GM12878 (cell line): Measurements from ENCODE around the gene NUMBL.

Source experiments
- POLR2A ChIP-seq: IDR thresholded peaks from 2 replicates; pipeline ENCODE4 v1.6.1; 2011; ENCODE audit warnings: low read depth, mild to moderate bottlenecking, low read length
- RCOR1 ChIP-seq: conservative IDR thresholded peaks from 2 replicates; pipeline ENCODE4 v1.6.1; 2012; ENCODE audit warnings: low read depth, low read length, improper control_type of control experiment
- TCF12 ChIP-seq: IDR thresholded peaks from 2 replicates; pipeline ENCODE4 v1.6.1; 2011; ENCODE audit warnings: low read depth, mild to moderate bottlenecking, low read length
- TF ChIP-seq, protein P1 (sequence below), 3 experiments: IDR thresholded peaks in 2 of 3; conservative IDR thresholded peaks in 1 of 3; 2 replicates each; pipeline ENCODE4 v1.5.1; 2011; ENCODE audit warnings: low read depth in 3 of 3, low read length in 3 of 3, mild to moderate bottlenecking in 3 of 3, control low read depth in 2 of 3, moderate library complexity in 2 of 3, inconsistent platforms in 1 of 3, mixed read lengths in 1 of 3; ENCODE audit not compliant: control insufficient read depth in 2 of 3, insufficient read depth in 1 of 3; ENCODE audit errors: extremely low read depth in 1 of 3
- TF ChIP-seq, protein P2 (sequence below): IDR thresholded peaks from 2 replicates; pipeline ENCODE4 v1.6.1; 2011; ENCODE audit warnings: borderline replicate concordance, low read depth, mild to moderate bottlenecking, moderate library complexity, mixed read lengths, low read length; ENCODE audit not compliant: insufficient read depth; ENCODE audit errors: extremely low read length
- TF ChIP-seq, protein P3 (sequence below): fragments of 150-350 bp; IDR thresholded peaks from 2 replicates; pipeline ENCODE4 v1.6.1; 2016; ENCODE audit warnings: low read depth, low read length
- TF ChIP-seq, protein P4 (sequence below): fragments of 450-650 bp; IDR thresholded peaks from 2 replicates; pipeline ENCODE4 v1.6.1; 2016; ENCODE audit warnings: mild to moderate bottlenecking, moderate library complexity, borderline replicate concordance
- TF ChIP-seq, protein P5 (sequence below): IDR thresholded peaks from 2 replicates; pipeline ENCODE4 v1.6.1; 2011; ENCODE audit warnings: low read depth, mild to moderate bottlenecking, low read length, moderate library complexity, borderline replicate concordance; ENCODE audit errors: extremely low read depth
- TF ChIP-seq, protein P6 (sequence below): IDR thresholded peaks from 2 replicates; pipeline ENCODE4 v1.6.1; 2012; ENCODE audit warnings: mild to moderate bottlenecking, low read depth, low read length

DNA sequence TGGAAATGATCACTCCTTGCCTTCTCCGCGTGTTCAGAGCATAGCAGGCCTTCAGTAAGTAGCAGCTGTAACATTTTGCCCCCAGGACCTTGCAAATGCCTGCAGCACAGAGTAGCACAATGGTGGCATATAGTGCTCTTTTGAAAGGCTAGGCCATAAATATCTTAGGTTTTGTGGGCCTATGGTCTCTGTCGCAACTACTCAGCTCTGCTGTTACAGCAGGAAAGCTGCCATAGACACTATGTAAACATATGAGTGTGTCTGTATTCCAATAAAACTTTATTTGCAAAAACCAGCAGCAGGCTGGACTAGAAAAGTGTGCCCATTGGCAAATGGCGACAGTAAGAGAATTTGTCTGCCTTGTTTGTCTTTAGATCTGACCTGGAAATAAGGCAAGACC lies 35.8 kb upstream of the NUMBL start:
- TF ChIP-seq POLR2A = no peak
- TF ChIP-seq, protein P1, sequence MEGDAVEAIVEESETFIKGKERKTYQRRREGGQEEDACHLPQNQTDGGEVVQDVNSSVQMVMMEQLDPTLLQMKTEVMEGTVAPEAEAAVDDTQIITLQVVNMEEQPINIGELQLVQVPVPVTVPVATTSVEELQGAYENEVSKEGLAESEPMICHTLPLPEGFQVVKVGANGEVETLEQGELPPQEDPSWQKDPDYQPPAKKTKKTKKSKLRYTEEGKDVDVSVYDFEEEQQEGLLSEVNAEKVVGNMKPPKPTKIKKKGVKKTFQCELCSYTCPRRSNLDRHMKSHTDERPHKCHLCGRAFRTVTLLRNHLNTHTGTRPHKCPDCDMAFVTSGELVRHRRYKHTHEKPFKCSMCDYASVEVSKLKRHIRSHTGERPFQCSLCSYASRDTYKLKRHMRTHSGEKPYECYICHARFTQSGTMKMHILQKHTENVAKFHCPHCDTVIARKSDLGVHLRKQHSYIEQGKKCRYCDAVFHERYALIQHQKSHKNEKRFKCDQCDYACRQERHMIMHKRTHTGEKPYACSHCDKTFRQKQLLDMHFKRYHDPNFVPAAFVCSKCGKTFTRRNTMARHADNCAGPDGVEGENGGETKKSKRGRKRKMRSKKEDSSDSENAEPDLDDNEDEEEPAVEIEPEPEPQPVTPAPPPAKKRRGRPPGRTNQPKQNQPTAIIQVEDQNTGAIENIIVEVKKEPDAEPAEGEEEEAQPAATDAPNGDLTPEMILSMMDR (IDR thresholded peaks at IDR 0.05 in 2 of 3, conservative IDR thresholded peaks at IDR 0.05 in 1 of 3; ENCODE audit: control insufficient read depth in 2 of 3, extremely low read depth in 1 of 3, insufficient read depth in 1 of 3, low read depth in 3 of 3, low read length in 3 of 3) = no peak
- TF ChIP-seq, protein P2, sequence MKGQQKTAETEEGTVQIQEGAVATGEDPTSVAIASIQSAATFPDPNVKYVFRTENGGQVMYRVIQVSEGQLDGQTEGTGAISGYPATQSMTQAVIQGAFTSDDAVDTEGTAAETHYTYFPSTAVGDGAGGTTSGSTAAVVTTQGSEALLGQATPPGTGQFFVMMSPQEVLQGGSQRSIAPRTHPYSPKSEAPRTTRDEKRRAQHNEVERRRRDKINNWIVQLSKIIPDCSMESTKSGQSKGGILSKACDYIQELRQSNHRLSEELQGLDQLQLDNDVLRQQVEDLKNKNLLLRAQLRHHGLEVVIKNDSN = no peak
- TF ChIP-seq, protein P3, sequence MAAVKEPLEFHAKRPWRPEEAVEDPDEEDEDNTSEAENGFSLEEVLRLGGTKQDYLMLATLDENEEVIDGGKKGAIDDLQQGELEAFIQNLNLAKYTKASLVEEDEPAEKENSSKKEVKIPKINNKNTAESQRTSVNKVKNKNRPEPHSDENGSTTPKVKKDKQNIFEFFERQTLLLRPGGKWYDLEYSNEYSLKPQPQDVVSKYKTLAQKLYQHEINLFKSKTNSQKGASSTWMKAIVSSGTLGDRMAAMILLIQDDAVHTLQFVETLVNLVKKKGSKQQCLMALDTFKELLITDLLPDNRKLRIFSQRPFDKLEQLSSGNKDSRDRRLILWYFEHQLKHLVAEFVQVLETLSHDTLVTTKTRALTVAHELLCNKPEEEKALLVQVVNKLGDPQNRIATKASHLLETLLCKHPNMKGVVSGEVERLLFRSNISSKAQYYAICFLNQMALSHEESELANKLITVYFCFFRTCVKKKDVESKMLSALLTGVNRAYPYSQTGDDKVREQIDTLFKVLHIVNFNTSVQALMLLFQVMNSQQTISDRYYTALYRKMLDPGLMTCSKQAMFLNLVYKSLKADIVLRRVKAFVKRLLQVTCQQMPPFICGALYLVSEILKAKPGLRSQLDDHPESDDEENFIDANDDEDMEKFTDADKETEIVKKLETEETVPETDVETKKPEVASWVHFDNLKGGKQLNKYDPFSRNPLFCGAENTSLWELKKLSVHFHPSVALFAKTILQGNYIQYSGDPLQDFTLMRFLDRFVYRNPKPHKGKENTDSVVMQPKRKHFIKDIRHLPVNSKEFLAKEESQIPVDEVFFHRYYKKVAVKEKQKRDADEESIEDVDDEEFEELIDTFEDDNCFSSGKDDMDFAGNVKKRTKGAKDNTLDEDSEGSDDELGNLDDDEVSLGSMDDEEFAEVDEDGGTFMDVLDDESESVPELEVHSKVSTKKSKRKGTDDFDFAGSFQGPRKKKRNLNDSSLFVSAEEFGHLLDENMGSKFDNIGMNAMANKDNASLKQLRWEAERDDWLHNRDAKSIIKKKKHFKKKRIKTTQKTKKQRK = no peak
- no peak for TF ChIP-seq RCOR1
- no peak for TF ChIP-seq TCF12
- TF ChIP-seq, protein P4, sequence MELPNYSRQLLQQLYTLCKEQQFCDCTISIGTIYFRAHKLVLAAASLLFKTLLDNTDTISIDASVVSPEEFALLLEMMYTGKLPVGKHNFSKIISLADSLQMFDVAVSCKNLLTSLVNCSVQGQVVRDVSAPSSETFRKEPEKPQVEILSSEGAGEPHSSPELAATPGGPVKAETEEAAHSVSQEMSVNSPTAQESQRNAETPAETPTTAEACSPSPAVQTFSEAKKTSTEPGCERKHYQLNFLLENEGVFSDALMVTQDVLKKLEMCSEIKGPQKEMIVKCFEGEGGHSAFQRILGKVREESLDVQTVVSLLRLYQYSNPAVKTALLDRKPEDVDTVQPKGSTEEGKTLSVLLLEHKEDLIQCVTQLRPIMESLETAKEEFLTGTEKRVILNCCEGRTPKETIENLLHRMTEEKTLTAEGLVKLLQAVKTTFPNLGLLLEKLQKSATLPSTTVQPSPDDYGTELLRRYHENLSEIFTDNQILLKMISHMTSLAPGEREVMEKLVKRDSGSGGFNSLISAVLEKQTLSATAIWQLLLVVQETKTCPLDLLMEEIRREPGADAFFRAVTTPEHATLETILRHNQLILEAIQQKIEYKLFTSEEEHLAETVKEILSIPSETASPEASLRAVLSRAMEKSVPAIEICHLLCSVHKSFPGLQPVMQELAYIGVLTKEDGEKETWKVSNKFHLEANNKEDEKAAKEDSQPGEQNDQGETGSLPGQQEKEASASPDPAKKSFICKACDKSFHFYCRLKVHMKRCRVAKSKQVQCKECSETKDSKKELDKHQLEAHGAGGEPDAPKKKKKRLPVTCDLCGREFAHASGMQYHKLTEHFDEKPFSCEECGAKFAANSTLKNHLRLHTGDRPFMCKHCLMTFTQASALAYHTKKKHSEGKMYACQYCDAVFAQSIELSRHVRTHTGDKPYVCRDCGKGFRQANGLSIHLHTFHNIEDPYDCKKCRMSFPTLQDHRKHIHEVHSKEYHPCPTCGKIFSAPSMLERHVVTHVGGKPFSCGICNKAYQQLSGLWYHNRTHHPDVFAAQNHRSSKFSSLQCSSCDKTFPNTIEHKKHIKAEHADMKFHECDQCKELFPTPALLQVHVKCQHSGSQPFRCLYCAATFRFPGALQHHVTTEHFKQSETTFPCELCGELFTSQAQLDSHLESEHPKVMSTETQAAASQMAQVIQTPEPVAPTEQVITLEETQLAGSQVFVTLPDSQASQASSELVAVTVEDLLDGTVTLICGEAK = peak; percentile 40; the same call in 1 of the 2 replicates
- TF ChIP-seq, protein P5, sequence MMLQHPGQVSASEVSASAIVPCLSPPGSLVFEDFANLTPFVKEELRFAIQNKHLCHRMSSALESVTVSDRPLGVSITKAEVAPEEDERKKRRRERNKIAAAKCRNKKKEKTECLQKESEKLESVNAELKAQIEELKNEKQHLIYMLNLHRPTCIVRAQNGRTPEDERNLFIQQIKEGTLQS = no peak
- TF ChIP-seq, protein P6, sequence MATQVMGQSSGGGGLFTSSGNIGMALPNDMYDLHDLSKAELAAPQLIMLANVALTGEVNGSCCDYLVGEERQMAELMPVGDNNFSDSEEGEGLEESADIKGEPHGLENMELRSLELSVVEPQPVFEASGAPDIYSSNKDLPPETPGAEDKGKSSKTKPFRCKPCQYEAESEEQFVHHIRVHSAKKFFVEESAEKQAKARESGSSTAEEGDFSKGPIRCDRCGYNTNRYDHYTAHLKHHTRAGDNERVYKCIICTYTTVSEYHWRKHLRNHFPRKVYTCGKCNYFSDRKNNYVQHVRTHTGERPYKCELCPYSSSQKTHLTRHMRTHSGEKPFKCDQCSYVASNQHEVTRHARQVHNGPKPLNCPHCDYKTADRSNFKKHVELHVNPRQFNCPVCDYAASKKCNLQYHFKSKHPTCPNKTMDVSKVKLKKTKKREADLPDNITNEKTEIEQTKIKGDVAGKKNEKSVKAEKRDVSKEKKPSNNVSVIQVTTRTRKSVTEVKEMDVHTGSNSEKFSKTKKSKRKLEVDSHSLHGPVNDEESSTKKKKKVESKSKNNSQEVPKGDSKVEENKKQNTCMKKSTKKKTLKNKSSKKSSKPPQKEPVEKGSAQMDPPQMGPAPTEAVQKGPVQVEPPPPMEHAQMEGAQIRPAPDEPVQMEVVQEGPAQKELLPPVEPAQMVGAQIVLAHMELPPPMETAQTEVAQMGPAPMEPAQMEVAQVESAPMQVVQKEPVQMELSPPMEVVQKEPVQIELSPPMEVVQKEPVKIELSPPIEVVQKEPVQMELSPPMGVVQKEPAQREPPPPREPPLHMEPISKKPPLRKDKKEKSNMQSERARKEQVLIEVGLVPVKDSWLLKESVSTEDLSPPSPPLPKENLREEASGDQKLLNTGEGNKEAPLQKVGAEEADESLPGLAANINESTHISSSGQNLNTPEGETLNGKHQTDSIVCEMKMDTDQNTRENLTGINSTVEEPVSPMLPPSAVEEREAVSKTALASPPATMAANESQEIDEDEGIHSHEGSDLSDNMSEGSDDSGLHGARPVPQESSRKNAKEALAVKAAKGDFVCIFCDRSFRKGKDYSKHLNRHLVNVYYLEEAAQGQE = no peak
